HepG2 (cell line): ENCODE results near the gene PLAA. TPM values are rescaled to one million over a fixed set of nuclear protein-coding genes. Genes with fewer than 3 reads are reported as not detected.

ENCODE experiments used
- CEBPB ChIP-seq: IDR thresholded peaks from 2 replicates; pipeline ENCODE4 v1.6.1; 2011; ENCODE audit warnings: low read depth, low read length, improper control_type of control experiment, borderline replicate concordance
- CHCHD3 ChIP-seq: sonication (generic); formaldehyde crosslinking; IDR thresholded peaks from 2 replicates; pipeline ENCODE4 v1.8.0; 2022; ENCODE audit warnings: mild to moderate bottlenecking, missing genetic modification reagents, moderate library complexity
- EP300 ChIP-seq, 3 experiments: sonication (generic) in 1 of 3; formaldehyde crosslinking in 1 of 3; IDR thresholded peaks; 2 replicates each; pipeline versions ENCODE4 v1.5.1 to v1.6.1; 2011 to 2020; ENCODE audit warnings: low read depth in 2 of 3, low read length in 2 of 3, borderline replicate concordance in 1 of 3, improper control_type of control experiment in 1 of 3, mild to moderate bottlenecking in 1 of 3, missing genetic modification reagents in 1 of 3, moderate library complexity in 1 of 3
- GTF2F1 ChIP-seq: fragments of 150-350 bp; IDR thresholded peaks from 2 replicates; pipeline ENCODE4 v1.6.1; 2014; ENCODE audit warnings: low read length
- HMGXB3 ChIP-seq: sonication (generic); formaldehyde crosslinking; IDR thresholded peaks from 2 replicates; pipeline ENCODE4 v1.4.0; 2020; ENCODE audit warnings: missing genetic modification reagents, borderline replicate concordance
- MXD1 ChIP-seq: sonication (generic); formaldehyde crosslinking; IDR thresholded peaks from 2 replicates; pipeline ENCODE4 v1.4.0; 2020; ENCODE audit warnings: mild to moderate bottlenecking, missing genetic modification reagents
- MXI1 ChIP-seq: IDR thresholded peaks from 3 replicates; pipeline ENCODE4 v1.6.1; 2012; ENCODE audit warnings: low read depth, low read length, inconsistent platforms, borderline replicate concordance
- NRL ChIP-seq: sonication (generic); formaldehyde crosslinking; IDR thresholded peaks from 2 replicates; pipeline ENCODE4 v1.5.0; 2020; ENCODE audit warnings: missing genetic modification reagents, mild to moderate bottlenecking, moderate library complexity, borderline replicate concordance
- ZC3H4 ChIP-seq: sonication (generic); formaldehyde crosslinking; IDR thresholded peaks from 2 replicates; pipeline ENCODE4 v1.4.0; 2020; ENCODE audit warnings: missing genetic modification reagents, borderline replicate concordance
- ZFP82 ChIP-seq: sonication (generic); formaldehyde crosslinking; IDR thresholded peaks from 2 replicates; pipeline ENCODE4 v1.5.1; 2020; ENCODE audit warnings: mild to moderate bottlenecking, missing genetic modification reagents, borderline replicate concordance
- ZIK1 ChIP-seq: sonication (generic); formaldehyde crosslinking; IDR thresholded peaks from 2 replicates; pipeline ENCODE4 v1.5.0; 2020; ENCODE audit warnings: mild to moderate bottlenecking, low read depth, missing genetic modification reagents, borderline replicate concordance
- ZNF263 ChIP-seq: sonication (generic); formaldehyde crosslinking; IDR thresholded peaks from 2 replicates; pipeline ENCODE4 v1.4.0; 2020; ENCODE audit warnings: missing genetic modification reagents
- ZNF281 ChIP-seq: sonication (generic); formaldehyde crosslinking; IDR thresholded peaks from 2 replicates; pipeline ENCODE4 v1.4.0; 2020; ENCODE audit warnings: missing genetic modification reagents, borderline replicate concordance
- ZNF296 ChIP-seq: sonication (generic); formaldehyde crosslinking; conservative IDR thresholded peaks from 2 replicates; pipeline ENCODE4 v1.5.0; 2020; ENCODE audit warnings: mild to moderate bottlenecking, missing genetic modification reagents
- ZNF777 ChIP-seq: sonication (generic); formaldehyde crosslinking; IDR thresholded peaks from 2 replicates; pipeline ENCODE4 v1.4.0; 2020; ENCODE audit warnings: missing genetic modification reagents
- polyA plus RNA-seq, 8 experiments: library from polyadenylated mRNA; depleted of rRNA in 3 of 8; stranded (reverse) in 7 of 8; unstranded in 1 of 8; fragments of >200 nt; fragmentation: Illumina TruSeq in 4 of 8; extraction: Trizol in 4 of 8; gene quantifications; 2 replicates each; pipeline versions ENCODE4 v1.2.1 to v1.2.3, GENCODE V29; 2011 to 2016; ENCODE audit warnings: low read depth in 4 of 8, missing spikeins in 1 of 8, mixed read lengths in 1 of 8; ENCODE audit not compliant: insufficient read depth in 1 of 8
- total RNA-seq, 5 experiments: library from RNA; depleted of rRNA; stranded (reverse); fragments of >200 nt; fragmentation: Illumina TruSeq; extraction: Trizol; gene quantifications; 2 replicates each; pipeline ENCODE4 v1.2.3, GENCODE V29; 2016; ENCODE audit warnings: low read depth in 1 of 5
- TF ChIP-seq, protein P1 (sequence below): sonication (generic); formaldehyde crosslinking; conservative IDR thresholded peaks from 2 replicates; pipeline ENCODE4 v1.8.1; 2023; ENCODE audit warnings: missing genetic modification reagents

The PLAA gene
- total and polyA plus RNA-seq, 2 of the 13 experiments (the other 11 are each of a cell fraction or from before 2014, with no cell fraction given), result 5.8 to 22.9 TPM

DNA sequence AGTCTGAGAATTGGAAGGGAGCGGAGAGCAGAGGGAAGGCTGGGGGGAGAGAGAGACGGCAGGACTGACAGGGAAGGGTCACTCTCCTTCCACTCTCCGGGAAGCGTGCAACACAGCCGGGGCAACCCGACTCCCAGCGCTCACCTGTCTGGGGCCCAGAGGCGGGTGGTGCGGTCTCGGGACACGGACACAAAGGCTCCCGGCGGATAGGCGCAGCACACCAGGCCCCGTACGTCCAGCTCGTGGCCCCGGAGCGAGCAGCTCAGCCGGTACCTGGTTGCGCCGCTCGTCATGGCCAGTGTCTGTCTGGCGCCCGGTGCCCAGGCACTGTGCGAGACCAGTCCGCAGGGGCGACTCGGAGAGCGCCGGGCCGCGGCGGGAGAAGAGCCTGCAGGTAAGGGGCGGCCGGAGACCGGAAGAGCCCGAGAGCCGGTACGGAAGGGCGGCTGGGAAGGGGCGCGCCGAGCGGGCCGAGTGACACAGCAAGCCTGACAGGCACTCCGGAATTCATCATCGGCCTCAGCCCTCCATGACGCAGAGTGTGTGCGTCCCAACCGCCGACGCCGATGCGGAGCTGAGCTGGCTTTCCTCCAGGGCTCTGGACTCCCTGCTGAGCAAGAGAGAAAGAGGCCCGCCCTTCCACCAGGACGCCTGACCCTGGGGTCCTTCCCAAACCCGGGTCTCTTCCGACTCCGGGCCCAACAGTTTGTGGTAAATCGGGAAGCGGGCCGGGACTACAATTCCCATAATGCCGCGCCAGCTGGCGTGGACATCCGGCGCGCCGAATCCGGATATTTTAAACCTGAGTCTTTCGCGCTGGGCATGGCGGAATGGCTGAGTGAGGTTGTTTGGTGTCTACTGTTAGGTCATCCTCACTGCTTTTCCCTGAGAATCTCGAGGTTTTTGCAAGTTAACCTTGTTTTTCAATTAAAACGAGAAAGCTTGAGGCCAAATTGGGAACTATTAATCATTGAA, at the start of gene PLAA (continued):
- TF ChIP-seq, protein P1, sequence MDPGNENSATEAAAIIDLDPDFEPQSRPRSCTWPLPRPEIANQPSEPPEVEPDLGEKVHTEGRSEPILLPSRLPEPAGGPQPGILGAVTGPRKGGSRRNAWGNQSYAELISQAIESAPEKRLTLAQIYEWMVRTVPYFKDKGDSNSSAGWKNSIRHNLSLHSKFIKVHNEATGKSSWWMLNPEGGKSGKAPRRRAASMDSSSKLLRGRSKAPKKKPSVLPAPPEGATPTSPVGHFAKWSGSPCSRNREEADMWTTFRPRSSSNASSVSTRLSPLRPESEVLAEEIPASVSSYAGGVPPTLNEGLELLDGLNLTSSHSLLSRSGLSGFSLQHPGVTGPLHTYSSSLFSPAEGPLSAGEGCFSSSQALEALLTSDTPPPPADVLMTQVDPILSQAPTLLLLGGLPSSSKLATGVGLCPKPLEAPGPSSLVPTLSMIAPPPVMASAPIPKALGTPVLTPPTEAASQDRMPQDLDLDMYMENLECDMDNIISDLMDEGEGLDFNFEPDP (CRISPR knock-in tag), result no peak
- no peak for TF ChIP-seq ZC3H4 (CRISPR knock-in tag)
- TF ChIP-seq ZFP82, result peak; percentile 83; the same call in 1 of the 2 replicates
- TF ChIP-seq MXI1, result peak; percentile 89; the same call in 2 of the 3 replicates
- peak; percentile 70; the same call in 1 of the 2 replicates for TF ChIP-seq ZIK1 (CRISPR knock-in tag)
- TF ChIP-seq HMGXB3 (CRISPR knock-in tag), result no peak
- no peak for TF ChIP-seq NRL
- no peak for TF ChIP-seq CEBPB
- TF ChIP-seq ZNF296 (CRISPR knock-in tag), result no peak
- no peak for TF ChIP-seq ZNF777 (CRISPR knock-in tag)
- TF ChIP-seq CHCHD3, result no peak; the same call in 1 of the 2 replicates
- TF ChIP-seq MXD1 (CRISPR knock-in tag), result peak; percentile 80; the same call in 1 of the 2 replicates
- no peak for TF ChIP-seq ZNF263 (CRISPR knock-in tag)
- no peak for TF ChIP-seq GTF2F1
- 0 out of 4 replicates have a peak, but pooled peaks of 1 of the 2 experiments have one; percentile 5 for TF ChIP-seq EP300 (IDR thresholded peaks at IDR 0.05; ENCODE audit: low read depth in 2 of 2, low read length in 2 of 2)
- TF ChIP-seq EP300 (CRISPR knock-in tag; IDR thresholded peaks at IDR 0.05; ENCODE audit: borderline replicate concordance), result no peak
- TF ChIP-seq ZNF281 (CRISPR knock-in tag), result no peak
